Prostate gland (tissue), 2 donors: ENCODE measurements around the gene PARP15. TPM values are rescaled to one million over a fixed set of nuclear protein-coding genes. Genes with fewer than 3 reads are reported as not detected.
"Not testable (repeated sequence)": the region's sequence is repeated elsewhere in the genome, so short reads cannot be mapped to it uniquely, and the experiment has no call there.

Experiments used
- DNase-seq: peaks from one replicate; pipeline ENCODE4 v3.0.0-alpha.2; 2019; ENCODE audit warnings: low spot score
- H3K27ac ChIP-seq, 2 donors: fragments of 200-600 bp; sonication (generic); 2 replicates each; pipeline ENCODE4 v1.5.1; 2017 to 2019
- H3K27me3 ChIP-seq: fragments of 200-600 bp; sonication (generic); replicated peaks from 2 replicates; pipeline ENCODE4 v1.5.1; 2019; ENCODE audit not compliant: insufficient read depth
- H3K36me3 ChIP-seq, 2 donors: fragments of 200-600 bp; sonication (generic); 1 replicate in 1 of 2; 2 replicates in 1 of 2; pipeline versions ENCODE4 v1.5.1 to v1.8.1; 2017 to 2019
- H3K4me1 ChIP-seq: fragments of 200-600 bp; sonication (generic); replicated peaks from 2 replicates; pipeline ENCODE4 v1.5.1; 2019
- H3K4me3 ChIP-seq, 2 donors: fragments of 200-600 bp; sonication (generic); 2 replicates each; pipeline ENCODE4 v1.5.1; 2017 to 2019
- H3K9me3 ChIP-seq: fragments of 200-600 bp; sonication (generic); 2 replicates; pipeline ENCODE4 v1.5.1; 2017
- CTCF ChIP-seq, 4 experiments: fragments of 200-600 bp in 2 of 4; fragments of 450-650 bp in 2 of 4; sonication (generic) in 2 of 4; IDR thresholded peaks; 1 replicate in 3 of 4; 2 replicates in 1 of 4; pipeline ENCODE4 v1.5.1; 2016 to 2019; ENCODE audit warnings: antibody characterized with exemption in 4 of 4, mild to moderate bottlenecking in 2 of 4, moderate library complexity in 2 of 4
- POLR2A ChIP-seq: fragments of 450-650 bp; IDR thresholded peaks from one replicate; pipeline ENCODE4 v1.6.1; 2016; ENCODE audit warnings: antibody characterized with exemption, mild to moderate bottlenecking
- POLR2AphosphoS5 ChIP-seq: sonication (generic); formaldehyde crosslinking; IDR thresholded peaks from one replicate; pipeline ENCODE4 v1.6.1; 2017; ENCODE audit warnings: antibody characterized with exemption
- WGBS: methylation state at CpG from one replicate; pipeline ENCODE4 v1.1.5; 2018; 5-methylcytosine and 5-hydroxymethylcytosine counted together
- intact Hi-C: fragments of 100-400 bp; cut with DNase I; formaldehyde crosslinking; loops from one replicate; pipeline ENCODE4 v1.14.2; 2022
- total RNA-seq, 2 donors: library from RNA; depleted of rRNA; stranded (reverse); fragments of >200 nt; gene quantifications; one replicate each; pipeline ENCODE4 v1.1.0, GENCODE V29; 2016

PARP15 gene
- total RNA-seq, 2 donors from 2014 or later = 0.23 to 2.7 TPM

- intact Hi-C loops = no loop called here
These were observed 104.0 kb downstream of the PARP15 start for GRCh38 chr3:122681284-122681973.

GRCh38 chr3:122681974-122682409 is 104.5 kb downstream of the PARP15 start:
- DNase-seq = no peak
- intact Hi-C loops = no loop called here
- TF ChIP-seq POLR2A = no peak
- TF ChIP-seq POLR2AphosphoS5 = no peak
- TF ChIP-seq CTCF (IDR thresholded peaks at IDR 0.05) = no peak
- peak overlapping the region; percentile 73 to 83 for H3K4me3 ChIP-seq
- peaks cover 0 to 1% of the 10 kb centered on the region in 2 donors for H3K36me3 ChIP-seq
- no peaks in the 10 kb centered on the region for H3K9me3 ChIP-seq
- no peaks in the 10 kb centered on the region for H3K4me1 ChIP-seq
- no peaks in the 10 kb centered on the region for H3K27me3 ChIP-seq
- peak overlapping the region; percentile 96 for H3K27ac ChIP-seq
- WGBS = 75% methylated on average over 3 of the region's 3 CpGs

More at GRCh38 chr3:122681284-122681973, 104.0 kb downstream of the PARP15 start:
- H3K36me3 ChIP-seq = no peaks in the 10 kb centered on the region
- no peak for TF ChIP-seq POLR2A
- no peak for TF ChIP-seq CTCF (IDR thresholded peaks at IDR 0.05)
- TF ChIP-seq POLR2AphosphoS5 = no peak
- 22% methylated on average over 24 of the region's 24 CpGs for WGBS
- DNase-seq = no peak
- peak overlapping the region; percentile 96 for H3K27ac ChIP-seq
- H3K4me1 ChIP-seq = no peaks in the 10 kb centered on the region
- peak overlapping the region; percentile 73 to 83 for H3K4me3 ChIP-seq
- H3K27me3 ChIP-seq = no peaks in the 10 kb centered on the region
- no peaks in the 10 kb centered on the region for H3K9me3 ChIP-seq

GRCh38 chr3:122682778-122683411 is 105.4 kb downstream of the PARP15 start:
- H3K27me3 ChIP-seq, H3K36me3 ChIP-seq, intact Hi-C loops, H3K4me3 ChIP-seq, DNase-seq, H3K27ac ChIP-seq, H3K9me3 ChIP-seq, H3K4me1 ChIP-seq: not testable (repeated sequence)
- WGBS = 90% methylated on average over 11 of the region's 11 CpGs

GRCh38 chr3:122687298-122687697 is 109.8 kb downstream of the PARP15 start:
- no peak overlapping the region for H3K27ac ChIP-seq
- WGBS = 90% methylated on average over 2 of the region's 2 CpGs
- intact Hi-C loops = no loop called here

More at GRCh38 chr3:122687298-122687697, 109.8 kb downstream of the PARP15 start:
- Histone ChIP-seq H3K9me3 (no peaks in the 10 kb centered on the region), H3K4me1 (no peaks in the 10 kb centered on the region), H3K36me3 (peaks cover 0 to 3% of the 10 kb centered on the region in 2 donors), H3K4me3 (no peak overlapping the region), H3K27me3 (no peaks in the 10 kb centered on the region)
- TF ChIP-seq POLR2A (no peak), CTCF (IDR thresholded peaks at IDR 0.05) (no peak), POLR2AphosphoS5 (no peak)
- no peak for DNase-seq

Other genes with a start within 250 kb of the PARP15 start
- gene MIX23, start 194.4 kb upstream of the PARP15 start, total RNA-seq = 10 to 100 TPM; 13.8 to 16.8 TPM
- 10 to 100 TPM; 12.9 to 87.9 TPM for gene FAM162A, start 193.5 kb upstream of the PARP15 start, total RNA-seq
- gene WDR5B, start 161.6 kb upstream of the PARP15 start, total RNA-seq = 1 to 10 TPM; 4.5 to 6.5 TPM
- 10 to 100 TPM; 27.1 to 38.7 TPM for gene KPNA1, start 62.7 kb upstream of the PARP15 start, total RNA-seq
- 10 to 100 TPM; 30.4 to 41.7 TPM for gene PARP9, start 13.3 kb upstream of the PARP15 start, total RNA-seq
- gene DTX3L, start 13.3 kb upstream of the PARP15 start, total RNA-seq = 10 to 100 TPM; 22.8 to 46.3 TPM
- 10 to 100 TPM; 28.1 to 43.3 TPM for gene PARP14, start 103.2 kb downstream of the PARP15 start, total RNA-seq
- 1 to 10 TPM; 4.1 to 9.3 TPM for gene HSPBAP1, start 216.2 kb downstream of the PARP15 start, total RNA-seq
- 10 to 100 TPM; 26.7 to 34.7 TPM for gene SLC49A4, start 217.4 kb downstream of the PARP15 start, total RNA-seq